Ascending aorta (tissue), 2 donors: ENCODE measurements around the gene TTC16. TPM values are rescaled to one million over a fixed set of nuclear protein-coding genes. Genes with fewer than 3 reads are reported as not detected.

Source experiments
- DNase-seq, 2 donors: peaks; one replicate each; pipeline ENCODE4 v3.0.0-alpha.2; 2019; ENCODE audit warnings: low spot score in 2 of 2
- H3K27ac ChIP-seq, 2 donors: fragments of 200-600 bp; sonication (generic); one replicate each; pipeline ENCODE4 v1.5.1; 2016 to 2017; ENCODE audit warnings: mild to moderate bottlenecking in 1 of 2
- H3K27me3 ChIP-seq: fragments of 200-600 bp; sonication (generic); one replicate; pipeline ENCODE4 v1.5.1; 2017
- H3K36me3 ChIP-seq, 2 donors: fragments of 200-600 bp; sonication (generic); one replicate each; pipeline ENCODE4 v1.5.1; 2016
- H3K4me1 ChIP-seq, 2 donors: fragments of 200-600 bp; sonication (generic); one replicate each; pipeline ENCODE4 v1.5.1; 2016 to 2017; ENCODE audit warnings: mild to moderate bottlenecking in 1 of 2
- H3K4me3 ChIP-seq, 2 donors: fragments of 200-600 bp; sonication (generic); one replicate each; pipeline ENCODE4 v1.5.1; 2016 to 2017; ENCODE audit warnings: mild to moderate bottlenecking in 1 of 2
- H3K9me3 ChIP-seq, 2 donors: fragments of 200-600 bp; sonication (generic); one replicate each; pipeline ENCODE4 v1.5.1; 2016
- intact Hi-C: fragments of 100-400 bp; cut with DNase I; formaldehyde crosslinking; loops from one replicate; pipeline ENCODE4 v1.15.1; 2023
- total RNA-seq: library from RNA; depleted of rRNA; stranded (reverse); fragments of >200 nt; gene quantifications from one replicate; pipeline ENCODE4 v1.1.0, GENCODE V29; 2016
- TF ChIP-seq, protein P1 (sequence below), 3 experiments: fragments of 200-600 bp in 2 of 3; fragments of 450-650 bp in 1 of 3; sonication (generic) in 2 of 3; IDR thresholded peaks; one replicate each; pipeline ENCODE4 v1.5.1; 2016 to 2019; ENCODE audit warnings: antibody characterized with exemption in 3 of 3, mild to moderate bottlenecking in 1 of 3, moderate library complexity in 1 of 3

TTC16 gene
- total RNA-seq, 1 donor from 2014 or later: not detected

DNA sequence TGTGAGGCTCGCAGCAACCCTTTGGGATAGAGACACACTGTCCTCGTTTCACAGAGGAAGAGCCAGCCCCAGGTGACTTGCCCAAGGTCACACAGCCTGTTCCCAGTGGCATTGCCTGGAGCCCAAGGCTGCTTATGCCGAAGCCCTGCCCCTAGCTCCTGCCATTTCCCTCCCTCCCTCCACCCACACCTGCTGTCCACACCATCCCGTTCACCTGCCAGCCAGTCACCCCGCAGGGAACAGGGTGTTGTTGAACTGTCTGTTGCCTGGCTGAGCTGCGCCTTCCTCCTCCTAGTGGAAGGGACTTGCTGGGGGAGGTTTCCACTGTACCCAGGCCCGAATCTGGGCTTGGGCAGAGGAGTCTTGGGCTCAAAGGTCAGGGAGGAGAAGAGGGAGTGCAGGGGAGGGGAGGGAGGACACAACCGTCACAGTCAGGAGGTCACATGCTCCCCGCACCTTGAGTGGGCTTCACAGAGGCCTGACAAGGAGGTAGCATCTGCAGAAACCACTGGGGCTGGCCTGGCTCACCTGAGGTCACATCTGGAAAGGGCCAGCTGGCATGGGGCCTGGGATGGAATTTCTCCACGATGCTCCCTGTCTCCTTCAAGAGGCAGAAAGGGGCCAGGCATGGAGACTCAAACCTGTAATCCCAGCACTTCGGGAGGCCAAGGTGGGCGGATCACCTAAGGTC, 6.3 kb downstream of the TTC16 start:
- TF ChIP-seq, protein P1, sequence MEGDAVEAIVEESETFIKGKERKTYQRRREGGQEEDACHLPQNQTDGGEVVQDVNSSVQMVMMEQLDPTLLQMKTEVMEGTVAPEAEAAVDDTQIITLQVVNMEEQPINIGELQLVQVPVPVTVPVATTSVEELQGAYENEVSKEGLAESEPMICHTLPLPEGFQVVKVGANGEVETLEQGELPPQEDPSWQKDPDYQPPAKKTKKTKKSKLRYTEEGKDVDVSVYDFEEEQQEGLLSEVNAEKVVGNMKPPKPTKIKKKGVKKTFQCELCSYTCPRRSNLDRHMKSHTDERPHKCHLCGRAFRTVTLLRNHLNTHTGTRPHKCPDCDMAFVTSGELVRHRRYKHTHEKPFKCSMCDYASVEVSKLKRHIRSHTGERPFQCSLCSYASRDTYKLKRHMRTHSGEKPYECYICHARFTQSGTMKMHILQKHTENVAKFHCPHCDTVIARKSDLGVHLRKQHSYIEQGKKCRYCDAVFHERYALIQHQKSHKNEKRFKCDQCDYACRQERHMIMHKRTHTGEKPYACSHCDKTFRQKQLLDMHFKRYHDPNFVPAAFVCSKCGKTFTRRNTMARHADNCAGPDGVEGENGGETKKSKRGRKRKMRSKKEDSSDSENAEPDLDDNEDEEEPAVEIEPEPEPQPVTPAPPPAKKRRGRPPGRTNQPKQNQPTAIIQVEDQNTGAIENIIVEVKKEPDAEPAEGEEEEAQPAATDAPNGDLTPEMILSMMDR (IDR thresholded peaks at IDR 0.05): no peak
- intact Hi-C loops: loop anchor here (5.0 kb wide), 1 partner anchor 210 kb away; no protein-coding TSS in a partner anchor

DNA sequence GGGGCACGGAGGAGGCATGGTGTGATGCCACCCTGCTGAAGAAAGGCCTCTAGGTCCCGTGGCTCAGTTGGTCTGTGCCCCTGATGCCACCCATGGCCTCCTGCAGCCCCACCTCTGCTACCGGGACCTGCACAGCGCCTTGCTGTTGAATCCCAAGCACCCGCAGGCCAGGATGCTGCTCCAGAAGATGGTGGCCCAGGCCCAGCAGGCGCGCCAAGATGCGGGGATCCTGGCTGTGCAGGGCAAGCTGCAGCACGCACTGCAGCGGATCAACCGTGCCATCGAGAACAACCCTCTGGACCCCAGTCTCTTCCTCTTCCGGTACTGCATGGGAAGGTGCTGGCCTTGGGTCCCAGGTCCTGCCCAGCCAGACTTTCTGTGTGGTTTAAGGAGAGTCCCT, 7.1 kb downstream of the TTC16 start:
- Histone ChIP-seq H3K9me3 (no peaks in the 10 kb centered on the region), H3K4me1 (peaks cover 2 to 11% of the 10 kb centered on the region in 2 donors), H3K36me3 (no peaks in the 10 kb centered on the region), H3K4me3 (no peak overlapping the region), H3K27ac (no peak overlapping the region), H3K27me3 (no peaks in the 10 kb centered on the region)
- DNase-seq: no peak
- TF ChIP-seq, protein P1 (IDR thresholded peaks at IDR 0.05): no peak
- intact Hi-C loops: loop anchor here (5.0 kb wide), 1 partner anchor 211 kb away; no protein-coding TSS in a partner anchor

More for the DNA sequence above, 6.3 kb downstream of the TTC16 start:
- Histone ChIP-seq H3K4me1 (peaks cover 2 to 11% of the 10 kb centered on the region in 2 donors), H3K36me3 (no peaks in the 10 kb centered on the region), H3K4me3 (no peak overlapping the region), H3K9me3 (no peaks in the 10 kb centered on the region), H3K27me3 (no peaks in the 10 kb centered on the region), H3K27ac (no peak overlapping the region)
- no peak for DNase-seq

DNA sequence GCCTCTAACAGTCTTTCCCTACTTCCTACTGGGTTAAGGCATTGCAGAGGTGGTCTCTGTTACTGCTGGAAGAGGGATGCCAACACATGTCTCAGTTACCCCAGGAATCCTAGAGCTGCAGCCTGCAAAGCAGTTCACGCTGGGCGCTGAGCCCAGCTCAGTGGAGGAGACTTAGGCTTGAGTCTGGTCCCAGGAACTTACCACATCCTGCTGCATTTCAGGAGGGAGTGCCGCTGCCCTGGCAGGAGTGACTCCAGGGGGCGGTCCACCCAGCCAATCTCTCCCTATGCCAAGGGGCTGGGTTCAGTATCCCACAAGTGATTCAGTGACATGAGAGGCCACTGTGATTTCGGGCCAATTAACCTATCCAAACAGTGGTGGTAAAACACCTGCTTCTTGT, 7.6 kb downstream of the TTC16 start:
- intact Hi-C loops: loop anchor here (5.0 kb wide), 1 partner anchor 211 kb away; no protein-coding TSS in a partner anchor
- H3K36me3 ChIP-seq: no peaks in the 10 kb centered on the region
- TF ChIP-seq, protein P1 (IDR thresholded peaks at IDR 0.05): no peak

GRCh38 chr9:127724012-127724411, 8.1 kb downstream of the TTC16 start:
- no peak overlapping the region for H3K4me3 ChIP-seq
- H3K9me3 ChIP-seq: no peaks in the 10 kb centered on the region
- no peaks in the 10 kb centered on the region for H3K36me3 ChIP-seq
- TF ChIP-seq, protein P1 (IDR thresholded peaks at IDR 0.05): no peak
- no peak for DNase-seq
- H3K27ac ChIP-seq: no peak overlapping the region
- H3K4me1 ChIP-seq: peaks cover 2 to 11% of the 10 kb centered on the region in 2 donors
- intact Hi-C loops: loop anchor here (5.0 kb wide), 1 partner anchor 212 kb away; no protein-coding TSS in a partner anchor
- no peaks in the 10 kb centered on the region for H3K27me3 ChIP-seq

More for the DNA sequence above, 7.6 kb downstream of the TTC16 start:
- Histone ChIP-seq H3K27ac (no peak overlapping the region), H3K4me1 (peaks cover 2 to 11% of the 10 kb centered on the region in 2 donors), H3K4me3 (no peak overlapping the region), H3K27me3 (no peaks in the 10 kb centered on the region), H3K9me3 (no peaks in the 10 kb centered on the region)
- DNase-seq: no peak

- Histone ChIP-seq H3K27me3 (no peaks in the 10 kb centered on the region), H3K4me1 (peaks cover 2 to 11% of the 10 kb centered on the region in 2 donors), H3K9me3 (no peaks in the 10 kb centered on the region), H3K27ac (no peak overlapping the region), H3K36me3 (peaks cover 0 to 8% of the 10 kb centered on the region in 2 donors), H3K4me3 (no peak overlapping the region)
- TF ChIP-seq, protein P1 (IDR thresholded peaks at IDR 0.05): no peak
- intact Hi-C loops: no loop called here
- no peak for DNase-seq
Observed at GRCh38 chr9:127726871-127727270, 11.0 kb downstream of the TTC16 start.
